Left lobe of liver (tissue), 2 donors: ENCODE results near the gene SERPINA1. TPM values are rescaled to one million over a fixed set of nuclear protein-coding genes. Genes with fewer than 3 reads are reported as not detected.

Experiments used
- ATAC-seq: fragments of 200-7000 bp; cut with Tn5 transposase; one replicate; pipeline ENCODE4 v1.9.1; 2020; ENCODE audit warnings: mild to moderate bottlenecking, moderate library complexity
- DNase-seq: peaks from one replicate; pipeline ENCODE4 v3.0.0-alpha.2; 2020; ENCODE audit warnings: low spot score
- total RNA-seq: library from RNA; stranded (reverse); gene quantifications from one replicate; pipeline ENCODE4 v1.2.1, GENCODE V29; 2021
- donor health status: DM: no; HTN: no; CAD: no; lungs with moderate emphysema.
- donor health status: DM: no; HTN: yes; CAD: no.

Gene SERPINA1
- total RNA-seq, 1 donor from 2014 or later: 17,840 TPM

- DNase-seq: peak; percentile 50
- no peak for ATAC-seq
These were observed 4.1 kb downstream of the SERPINA1 start for GRCh38 chr14:94384342-94384741.

DNA sequence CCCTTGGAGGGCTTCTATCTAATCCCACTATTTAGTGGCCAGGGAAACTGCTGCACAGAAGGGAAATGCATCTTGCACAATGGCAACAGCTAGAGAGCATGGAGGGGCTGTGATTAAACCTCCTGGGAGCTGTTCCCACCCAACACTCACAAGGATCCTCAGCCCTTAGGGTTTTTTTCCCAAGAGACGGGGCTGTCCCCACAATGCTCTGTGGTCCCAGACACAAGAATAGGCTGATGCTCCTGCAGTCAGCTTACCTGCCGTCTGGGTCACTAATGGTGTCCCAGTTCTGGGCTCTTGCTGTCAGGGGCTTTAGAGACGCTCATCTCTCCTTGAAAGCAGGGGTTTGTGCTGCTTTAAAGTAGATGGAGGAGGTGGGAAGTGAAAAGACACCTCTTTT lies 4.6 kb downstream of the SERPINA1 start:
- ATAC-seq: no peak
- DNase-seq: peak; percentile 44

DNA sequence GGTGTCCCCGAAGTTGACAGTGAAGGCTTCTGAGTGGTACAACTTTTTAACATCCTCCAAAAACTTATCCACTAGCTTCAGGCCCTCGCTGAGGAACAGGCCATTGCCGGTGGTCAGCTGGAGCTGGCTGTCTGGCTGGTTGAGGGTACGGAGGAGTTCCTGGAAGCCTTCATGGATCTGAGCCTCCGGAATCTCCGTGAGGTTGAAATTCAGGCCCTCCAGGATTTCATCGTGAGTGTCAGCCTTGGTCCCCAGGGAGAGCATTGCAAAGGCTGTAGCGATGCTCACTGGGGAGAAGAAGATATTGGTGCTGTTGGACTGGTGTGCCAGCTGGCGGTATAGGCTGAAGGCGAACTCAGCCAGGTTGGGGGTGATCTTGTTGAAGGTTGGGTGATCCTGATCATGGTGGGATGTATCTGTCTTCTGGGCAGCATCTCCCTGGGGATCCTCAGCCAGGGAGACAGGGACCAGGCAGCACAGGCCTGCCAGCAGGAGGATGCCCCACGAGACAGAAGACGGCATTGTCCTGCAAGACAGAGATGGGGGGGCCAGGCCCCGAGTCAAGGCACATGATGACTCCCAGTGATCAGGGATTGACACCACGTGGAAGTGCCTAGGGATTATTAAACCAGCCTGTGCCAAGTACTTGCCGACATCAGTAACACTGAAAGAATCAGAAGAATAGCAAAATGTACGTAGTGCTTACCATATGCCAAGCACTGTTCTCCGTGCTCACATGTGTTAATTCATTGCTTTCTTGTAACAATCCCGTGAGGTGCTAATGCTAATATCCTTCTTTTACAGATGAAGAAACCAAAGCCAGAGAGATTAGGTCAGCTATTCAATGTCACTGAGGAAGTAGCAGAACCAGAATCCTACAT lies 5.4 kb downstream of the SERPINA1 start:
- peak; percentile 3 for ATAC-seq
- DNase-seq: peak; percentile 58

DNA sequence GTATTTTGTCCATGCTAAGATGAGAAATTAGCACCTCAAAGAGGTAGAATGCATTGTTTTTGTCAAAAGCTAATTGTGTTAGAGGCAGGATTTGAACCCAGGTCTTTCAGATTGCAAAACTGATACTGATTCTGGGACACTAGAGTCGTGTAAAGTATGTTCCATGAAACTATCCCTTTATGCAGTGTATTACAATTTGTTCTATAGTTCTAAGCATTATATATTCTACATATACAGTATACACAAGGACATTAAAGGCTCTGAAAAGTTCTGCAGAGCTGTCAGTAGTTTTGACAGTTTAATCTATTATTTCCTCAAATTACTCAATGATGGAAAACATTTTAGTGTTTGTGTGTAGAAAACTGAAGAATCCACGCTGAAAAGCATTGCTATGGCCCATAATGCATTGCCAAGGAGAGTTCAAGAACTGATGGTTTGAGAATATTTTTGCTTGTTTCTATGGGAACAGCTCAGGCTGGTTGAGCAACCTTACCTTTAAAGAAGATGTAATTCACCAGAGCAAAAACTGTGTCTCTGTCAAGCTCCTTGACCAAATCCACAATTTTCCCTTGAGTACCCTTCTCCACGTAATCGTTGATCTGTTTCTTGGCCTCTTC lies 6.2 kb downstream of the SERPINA1 start:
- no peak for DNase-seq

DNA sequence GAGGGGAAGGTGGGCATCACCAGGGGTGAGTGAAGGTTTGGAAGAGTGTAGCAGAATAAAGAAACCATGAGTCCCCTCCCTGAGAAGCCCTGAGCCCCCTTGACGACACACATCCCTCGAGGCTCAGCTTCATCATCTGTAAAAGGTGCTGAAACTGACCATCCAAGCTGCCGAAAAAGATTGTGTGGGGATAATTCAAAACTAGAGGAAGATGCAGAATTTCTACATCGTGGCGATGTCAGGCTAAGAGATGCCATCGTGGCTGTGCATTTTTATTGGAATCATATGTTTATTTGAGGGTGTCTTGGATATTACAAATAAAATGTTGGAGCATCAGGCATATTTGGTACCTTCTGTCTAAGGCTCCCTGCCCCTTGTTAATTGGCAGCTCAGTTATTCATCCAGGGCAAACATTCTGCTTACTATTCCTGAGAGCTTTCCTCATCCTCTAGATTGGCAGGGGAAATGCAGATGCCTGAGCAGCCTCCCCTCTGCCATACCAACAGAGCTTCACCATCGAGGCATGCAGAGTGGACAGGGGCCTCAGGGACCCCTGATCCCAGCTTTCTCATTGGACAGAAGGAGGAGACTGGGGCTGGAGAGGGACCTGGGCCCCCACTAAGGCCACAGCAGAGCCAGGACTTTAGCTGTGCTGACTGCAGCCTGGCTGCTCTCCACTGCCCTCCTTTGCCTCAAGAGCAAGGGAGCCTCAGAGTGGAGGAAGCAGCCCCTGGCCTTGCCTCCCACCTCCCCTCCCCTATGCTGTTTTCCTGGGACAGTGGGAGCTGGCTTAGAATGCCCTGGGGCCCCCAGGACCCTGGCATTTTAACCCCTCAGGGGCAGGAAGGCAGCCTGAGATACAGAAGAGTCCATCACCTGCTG lies 7.0 kb downstream of the SERPINA1 start:
- DNase-seq: peak; percentile 46
- ATAC-seq: peak; percentile 0

More for the DNA sequence above, 6.2 kb downstream of the SERPINA1 start:
- ATAC-seq: no peak

GRCh38 chr14:94380225-94381148 lies 7.9 kb downstream of the SERPINA1 start:
- no peak for ATAC-seq
- DNase-seq: peak; percentile 46

GRCh38 chr14:94379291-94380224 lies 8.8 kb downstream of the SERPINA1 start:
- ATAC-seq (no peak), DNase-seq (peak; percentile 47)

- DNase-seq: peak; percentile 51
These were observed 9.7 kb downstream of the SERPINA1 start for GRCh38 chr14:94378527-94379290.

DNA sequence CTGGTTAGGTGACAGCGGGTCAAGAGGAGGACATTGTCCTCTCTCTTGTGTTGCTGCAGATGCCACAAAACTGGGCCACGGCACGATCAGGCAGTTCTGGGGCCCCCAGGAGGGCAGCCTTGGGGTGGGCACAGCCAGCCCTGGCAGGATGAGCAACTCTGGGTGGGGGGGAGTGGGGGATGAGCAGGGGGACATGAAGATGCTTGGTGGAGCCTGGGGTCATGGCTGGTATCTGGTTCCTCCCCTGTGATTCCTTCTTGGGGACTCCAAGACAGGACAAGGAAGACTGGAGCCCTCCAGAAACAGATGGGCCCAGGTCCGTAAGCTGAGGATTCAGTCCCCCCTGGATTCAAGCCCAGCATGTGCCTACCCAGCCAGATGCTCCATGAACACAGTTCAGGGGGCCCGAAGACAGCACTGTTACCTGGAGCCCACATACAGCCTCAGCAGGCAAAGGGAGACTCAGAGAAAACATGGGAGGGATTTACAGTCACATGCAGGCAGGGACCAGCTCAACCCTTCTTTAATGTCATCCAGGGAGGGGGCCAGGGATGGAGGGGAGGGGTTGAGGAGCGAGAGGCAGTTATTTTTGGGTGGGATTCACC lies 10.4 kb downstream of the SERPINA1 start:
- peak; percentile 0 for ATAC-seq

More at GRCh38 chr14:94378527-94379290, 9.7 kb downstream of the SERPINA1 start:
- peak; percentile 0 for ATAC-seq

GRCh38 chr14:94376976-94377865 lies 11.2 kb downstream of the SERPINA1 start:
- peak; percentile 8 for ATAC-seq
- DNase-seq: peak; percentile 55

More for the DNA sequence above, 10.4 kb downstream of the SERPINA1 start:
- DNase-seq: peak; percentile 50

DNA sequence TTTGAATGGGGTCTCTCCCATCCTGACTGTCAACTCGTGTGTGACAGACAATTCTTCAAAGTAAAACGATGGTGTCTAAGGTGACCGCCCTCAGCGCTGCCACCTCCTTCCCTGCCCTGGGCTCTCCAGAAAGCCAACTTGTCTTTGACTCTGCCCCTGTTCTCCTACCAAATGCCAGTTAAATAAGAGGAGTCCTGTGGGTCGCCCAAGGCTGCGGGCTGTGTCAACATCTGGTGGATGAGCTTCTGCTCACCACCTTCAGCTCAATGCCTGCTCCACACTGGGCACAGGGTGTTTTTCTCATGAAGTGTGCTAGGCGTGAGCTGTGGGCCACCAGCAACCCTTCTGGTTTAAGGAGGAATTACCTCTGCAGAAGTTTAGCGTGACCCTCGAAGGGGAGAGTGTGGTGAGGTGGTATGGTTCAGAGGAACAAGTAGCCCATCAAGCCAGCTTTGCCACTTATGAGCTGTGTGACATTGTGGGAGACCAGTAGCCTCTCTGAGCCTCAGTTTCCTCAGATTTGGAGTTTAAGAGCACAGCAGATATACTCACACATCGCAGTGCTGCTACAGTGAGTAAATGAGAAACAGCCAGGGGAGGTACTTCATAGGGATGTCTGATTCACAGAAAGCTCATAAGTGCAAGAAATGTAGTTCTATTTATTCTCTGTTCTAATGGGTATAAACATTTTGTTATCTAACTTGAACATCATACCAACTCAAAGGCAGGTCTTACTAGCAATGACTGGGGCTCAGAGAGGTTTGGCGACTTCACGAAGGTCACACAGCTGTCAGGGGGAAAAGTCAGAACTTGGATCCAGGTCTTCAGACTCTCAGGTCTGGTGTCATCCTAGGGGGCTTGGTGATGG lies 12.1 kb downstream of the SERPINA1 start:
- ATAC-seq: peak; percentile 44
- peak; percentile 73 for DNase-seq

DNA sequence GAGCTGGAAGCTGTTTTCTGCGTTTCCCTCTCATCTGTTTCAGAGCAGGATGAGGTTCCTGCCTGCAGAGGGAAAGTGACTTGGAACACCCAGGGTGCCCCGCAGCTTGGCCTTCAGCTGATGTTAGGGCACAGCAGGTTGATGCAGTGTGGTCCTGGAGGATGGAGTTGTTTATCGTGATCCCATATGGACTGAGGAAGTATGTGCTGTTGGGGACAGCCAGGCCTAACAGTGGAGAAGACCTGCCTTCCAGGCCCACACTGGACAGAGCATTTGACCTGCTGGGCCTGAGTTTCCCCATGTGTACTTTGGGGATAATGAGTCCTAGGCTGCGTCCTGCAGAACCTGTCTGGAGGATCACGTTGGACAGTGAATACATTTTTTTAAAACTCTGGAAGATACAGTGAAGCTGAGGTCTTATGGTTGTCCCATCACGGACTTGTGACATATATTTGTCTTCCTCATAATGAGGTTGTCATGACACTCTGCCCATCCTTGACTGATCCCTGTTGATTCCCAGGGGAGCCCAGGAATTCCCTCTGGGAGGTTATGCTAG lies 12.8 kb downstream of the SERPINA1 start:
- DNase-seq (peak; percentile 52), ATAC-seq (peak; percentile 20)

DNA sequence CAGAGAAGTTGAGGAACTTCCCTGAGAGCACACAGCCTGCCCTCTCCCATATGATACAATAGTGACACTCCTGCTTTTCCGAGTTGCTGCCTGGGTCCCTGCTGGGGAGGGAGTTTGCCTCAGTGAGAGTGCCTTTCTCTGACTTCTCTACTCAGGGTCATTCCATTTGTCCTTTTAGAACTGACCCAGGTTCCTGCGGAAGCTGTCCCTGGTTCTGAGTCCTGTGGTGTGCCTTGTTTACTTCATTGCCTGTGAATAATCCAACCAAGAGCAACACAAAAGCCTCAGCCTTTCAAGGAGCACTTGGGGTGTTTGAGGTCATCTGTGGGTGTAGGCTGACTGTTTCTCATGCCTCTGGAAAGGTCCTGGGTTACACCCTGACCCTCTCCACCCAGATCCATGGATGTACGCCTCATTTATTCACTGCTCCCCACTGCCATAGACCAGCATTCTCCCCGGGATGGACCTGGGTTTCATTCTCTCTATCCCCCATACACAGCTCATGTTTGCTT lies 13.6 kb downstream of the SERPINA1 start:
- peak; percentile 37 for DNase-seq
- ATAC-seq: no peak

DNA sequence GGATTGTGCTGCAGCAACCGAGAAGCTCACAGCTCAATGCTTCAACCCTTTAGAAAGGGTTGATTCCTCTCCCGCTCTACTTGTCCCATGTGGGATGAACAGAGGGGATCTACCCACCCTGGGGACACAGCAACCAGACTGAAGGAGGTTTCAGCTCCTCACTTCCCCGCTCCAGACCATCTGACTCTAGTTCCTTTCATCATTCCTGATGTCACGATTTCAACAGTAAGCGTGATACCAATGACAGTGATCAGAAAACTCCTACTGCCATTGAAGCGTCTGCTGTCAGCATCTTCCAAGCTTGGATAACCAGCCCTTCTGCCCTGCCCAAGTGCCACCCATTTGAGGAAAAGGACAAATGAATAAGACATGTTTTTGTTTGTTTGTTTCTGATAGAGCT lies 14.3 kb downstream of the SERPINA1 start:
- no peak for ATAC-seq
- peak; percentile 15 for DNase-seq

- DNase-seq (peak; percentile 43), ATAC-seq (no peak)
These were observed 14.7 kb downstream of the SERPINA1 start for GRCh38 chr14:94373708-94374107.
